ENCODE measurements around the gene AP2A2. TPM values are rescaled to one million over a fixed set of nuclear protein-coding genes. Genes with fewer than 3 reads are reported as not detected.
A peak's percentile ranks its signal among the peaks of the same experiment; 100 is the strongest.

The AP2A2 gene
- total and polyA plus RNA-seq, 10 donors = 32.7 to 321 (median 153) TPM

DNA sequence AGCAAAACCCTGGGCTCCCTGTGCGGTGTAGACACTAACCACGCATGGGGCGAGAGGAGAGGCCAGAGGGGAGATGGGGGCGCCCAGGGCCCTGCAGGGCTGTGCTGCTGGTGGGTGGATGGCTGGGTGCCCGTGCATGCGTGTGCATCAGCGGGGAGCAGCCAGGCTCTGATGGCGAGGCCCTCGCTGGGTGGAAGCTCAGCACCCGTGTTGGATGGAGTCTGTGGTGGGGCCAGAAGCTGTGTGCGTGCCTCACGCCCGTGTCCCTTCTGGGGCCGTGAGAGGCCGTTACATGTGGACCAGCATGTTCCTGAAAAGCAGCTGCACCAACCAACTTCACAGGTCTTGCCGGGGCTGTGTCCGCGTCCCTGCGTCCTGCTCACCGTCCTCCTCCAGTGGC lies 77.5 kb downstream of the AP2A2 start:
- intact Hi-C loops (cut with DNase I; ENCODE audit: low total_unique reads) = no loop called here
- H3K27ac ChIP-seq = no peak overlapping the region
- peaks cover 0 to 100% (median 81%) of the 10 kb centered on the region in 6 donors for H3K36me3 ChIP-seq
- 85 to 94% (median 91%) methylated on average over 16 to 20 of the region's 20 CpGs for WGBS, 5 donors
- H3K9me3 ChIP-seq = no peaks in the 10 kb centered on the region
- DNase-seq = no peak
- H3K4me1 ChIP-seq = peaks cover 0 to 19% (median 7%) of the 10 kb centered on the region in 6 donors
- no peaks in the 10 kb centered on the region for H3K27me3 ChIP-seq (replicated peaks in 1 of 7)
- H3K4me3 ChIP-seq = no peak overlapping the region
- TF ChIP-seq POLR2AphosphoS5 (IDR thresholded peaks at IDR 0.05) = peak in 2 of 3 donors; percentile 42 to 55
- TF ChIP-seq, protein P1, sequence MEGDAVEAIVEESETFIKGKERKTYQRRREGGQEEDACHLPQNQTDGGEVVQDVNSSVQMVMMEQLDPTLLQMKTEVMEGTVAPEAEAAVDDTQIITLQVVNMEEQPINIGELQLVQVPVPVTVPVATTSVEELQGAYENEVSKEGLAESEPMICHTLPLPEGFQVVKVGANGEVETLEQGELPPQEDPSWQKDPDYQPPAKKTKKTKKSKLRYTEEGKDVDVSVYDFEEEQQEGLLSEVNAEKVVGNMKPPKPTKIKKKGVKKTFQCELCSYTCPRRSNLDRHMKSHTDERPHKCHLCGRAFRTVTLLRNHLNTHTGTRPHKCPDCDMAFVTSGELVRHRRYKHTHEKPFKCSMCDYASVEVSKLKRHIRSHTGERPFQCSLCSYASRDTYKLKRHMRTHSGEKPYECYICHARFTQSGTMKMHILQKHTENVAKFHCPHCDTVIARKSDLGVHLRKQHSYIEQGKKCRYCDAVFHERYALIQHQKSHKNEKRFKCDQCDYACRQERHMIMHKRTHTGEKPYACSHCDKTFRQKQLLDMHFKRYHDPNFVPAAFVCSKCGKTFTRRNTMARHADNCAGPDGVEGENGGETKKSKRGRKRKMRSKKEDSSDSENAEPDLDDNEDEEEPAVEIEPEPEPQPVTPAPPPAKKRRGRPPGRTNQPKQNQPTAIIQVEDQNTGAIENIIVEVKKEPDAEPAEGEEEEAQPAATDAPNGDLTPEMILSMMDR (IDR thresholded peaks at IDR 0.05 in 8 of 11, conservative IDR thresholded peaks at IDR 0.05 in 3 of 11) = no peak

DNA sequence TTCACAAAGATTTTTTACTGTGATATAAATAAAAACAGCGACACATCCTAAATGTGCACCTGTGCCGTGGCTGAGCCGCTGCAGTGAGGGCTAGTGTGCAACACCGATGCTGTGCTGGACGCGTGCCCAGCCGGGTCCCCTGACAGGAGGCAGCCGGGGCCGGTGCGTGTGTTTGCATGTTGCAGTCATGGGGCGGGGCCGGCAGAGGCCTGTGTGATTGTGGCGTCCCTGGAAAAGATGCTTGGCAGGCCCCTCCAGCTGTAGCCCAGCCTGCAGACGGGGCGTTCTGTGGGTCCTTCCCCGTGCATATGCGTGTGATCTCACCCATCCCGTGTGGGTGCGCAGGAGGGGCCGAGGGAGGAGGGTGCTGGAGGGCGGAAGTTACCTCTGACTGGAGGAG lies 80.3 kb downstream of the AP2A2 start:
- H3K4me1 ChIP-seq = peaks cover 0 to 28% (median 12%) of the 10 kb centered on the region in 6 donors
- WGBS, 5 donors = 84 to 94% (median 91%) methylated on average over 16 to 21 of the region's 21 CpGs
- no peaks in the 10 kb centered on the region for H3K27me3 ChIP-seq (replicated peaks in 1 of 7)
- H3K36me3 ChIP-seq = peaks cover 0 to 100% (median 94%) of the 10 kb centered on the region in 6 donors
- TF ChIP-seq POLR2AphosphoS5 (IDR thresholded peaks at IDR 0.05) (peak in 2 of 3 donors; percentile 18 to 64), POLR2A (IDR thresholded peaks at IDR 0.05) (no peak)
- no peak overlapping the region for H3K4me3 ChIP-seq
- intact Hi-C loops (cut with DNase I; ENCODE audit: low total_unique reads) = no loop called here
- no peaks in the 10 kb centered on the region for H3K9me3 ChIP-seq
- no peak overlapping the region for H3K27ac ChIP-seq
- no peak for DNase-seq

DNA sequence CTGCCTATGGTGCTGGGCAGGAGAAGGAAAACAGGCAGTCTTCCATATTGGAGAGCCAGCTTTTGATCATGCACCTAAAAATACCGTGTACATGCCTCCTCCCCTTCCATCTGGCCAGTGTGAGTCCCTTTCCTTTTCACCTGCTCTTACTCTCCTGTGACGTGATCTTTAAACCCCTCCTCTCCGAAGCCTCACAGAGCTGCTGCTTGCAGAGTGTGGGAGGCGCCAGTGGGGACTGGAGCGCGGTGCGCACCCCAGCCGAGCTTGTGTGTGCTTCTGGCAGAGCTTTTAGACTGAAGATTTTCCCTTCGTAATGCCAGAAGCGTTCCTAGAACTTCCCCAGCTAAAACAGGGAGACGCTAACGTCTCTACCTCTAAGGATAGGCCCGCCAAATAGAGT lies 81.1 kb downstream of the AP2A2 start:
- Histone ChIP-seq H3K27me3 (replicated peaks in 1 of 7) (no peaks in the 10 kb centered on the region), H3K27ac (no peak overlapping the region), H3K4me1 (peaks cover 0 to 32% (median 16%) of the 10 kb centered on the region in 6 donors), H3K4me3 (no peak overlapping the region), H3K9me3 (no peaks in the 10 kb centered on the region), H3K36me3 (peaks cover 0 to 100% (median 94%) of the 10 kb centered on the region in 6 donors)
- intact Hi-C loops (cut with DNase I; ENCODE audit: low total_unique reads) = no loop called here
- no peak for DNase-seq
- TF ChIP-seq POLR2A (IDR thresholded peaks at IDR 0.05) (no peak), POLR2AphosphoS5 (IDR thresholded peaks at IDR 0.05) (peak in 1 of 3 donors; percentile 33)
- TF ChIP-seq, protein P1 (IDR thresholded peaks at IDR 0.05 in 8 of 11, conservative IDR thresholded peaks at IDR 0.05 in 3 of 11) = no peak
- 88 to 91% (median 90%) methylated on average over 13 of the region's 13 CpGs for WGBS, 5 donors

DNA sequence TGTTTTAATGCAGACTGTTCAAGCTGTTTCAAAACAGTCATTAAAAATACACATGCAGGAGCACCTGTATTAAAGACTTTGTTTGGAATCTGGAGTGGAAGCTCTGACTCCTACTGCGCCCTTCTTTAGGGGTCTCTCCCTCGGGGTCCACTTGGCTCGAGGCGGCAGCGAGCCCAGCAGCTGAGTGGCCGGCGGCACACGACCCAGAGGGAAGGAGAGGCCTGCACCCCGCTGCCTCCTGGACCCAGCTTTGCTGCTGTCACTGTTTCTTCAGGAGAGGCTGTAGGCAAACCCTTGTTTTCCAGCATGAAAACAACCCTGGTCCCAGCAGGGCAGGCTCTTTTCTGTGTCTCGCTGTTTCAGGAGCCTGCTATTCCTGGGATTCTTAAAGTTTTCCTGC lies 81.6 kb downstream of the AP2A2 start:
- no peak overlapping the region for H3K27ac ChIP-seq
- intact Hi-C loops (cut with DNase I; ENCODE audit: low total_unique reads) = no loop called here
- H3K4me3 ChIP-seq = no peak overlapping the region
- no peaks in the 10 kb centered on the region for H3K9me3 ChIP-seq
- DNase-seq = no peak
- TF ChIP-seq POLR2A (IDR thresholded peaks at IDR 0.05) (no peak), POLR2AphosphoS5 (IDR thresholded peaks at IDR 0.05) (no peak)
- TF ChIP-seq, protein P1 (IDR thresholded peaks at IDR 0.05 in 8 of 11, conservative IDR thresholded peaks at IDR 0.05 in 3 of 11) = no peak
- peaks cover 0 to 100% (median 94%) of the 10 kb centered on the region in 6 donors for H3K36me3 ChIP-seq
- WGBS, 5 donors = 91 to 93% (median 93%) methylated on average over 10 of the region's 10 CpGs
- peaks cover 0 to 32% (median 18%) of the 10 kb centered on the region in 6 donors for H3K4me1 ChIP-seq
- no peaks in the 10 kb centered on the region for H3K27me3 ChIP-seq (replicated peaks in 1 of 7)
